Calu3 (cell line): Measurements from ENCODE around the gene IRX6. TPM values are rescaled to one million over a fixed set of nuclear protein-coding genes. Genes with fewer than 3 reads are reported as not detected.

Source experiments
- BruUV-seq: library from RNA; stranded (reverse); fragments of 400-500 nt; replicated peaks from 2 replicates; lab custom pipeline; 2021; lab: Mats Ljungman, UMichigan
- CTCF ChIA-PET: fragments of 300-600 bp; sonication (Branson Sonifier 250); formaldehyde crosslinking; loops from one replicate; lab custom pipeline; 2022; ENCODE audit warnings: antibody characterized with exemption; lab: Charles Lee
- DNase-seq: peaks from one replicate; pipeline ENCODE4 v3.0.0; 2022
- H3K27ac Mint-ChIP-seq: one replicate; pipeline ENCODE4 v1.8.0; 2022; ENCODE audit warnings: mixed read lengths; ENCODE audit not compliant: unreplicated experiment
- H3K27me3 Mint-ChIP-seq: one replicate; pipeline ENCODE4 v1.8.0; 2022; ENCODE audit warnings: mixed read lengths; ENCODE audit not compliant: unreplicated experiment
- H3K36me3 Mint-ChIP-seq: one replicate; pipeline ENCODE4 v1.8.0; 2022; ENCODE audit warnings: mild to moderate bottlenecking, moderate library complexity, mixed read lengths; ENCODE audit not compliant: insufficient read depth, unreplicated experiment
- H3K4me1 Mint-ChIP-seq: one replicate; pipeline ENCODE4 v1.8.0; 2022; ENCODE audit warnings: mild to moderate bottlenecking, low read depth, mixed read lengths; ENCODE audit not compliant: unreplicated experiment
- H3K4me3 Mint-ChIP-seq: one replicate; pipeline ENCODE4 v1.8.0; 2022; ENCODE audit warnings: mild to moderate bottlenecking, low read depth, moderate library complexity, mixed read lengths; ENCODE audit not compliant: unreplicated experiment
- H3K9me3 Mint-ChIP-seq: one replicate; pipeline ENCODE4 v1.8.0; 2022; ENCODE audit warnings: low read depth, mixed read lengths; ENCODE audit not compliant: unreplicated experiment
- intact Hi-C: fragments of 100-400 bp; cut with micrococcal nuclease; formaldehyde crosslinking; loops from one replicate; pipeline ENCODE4 v1.10.0; 2022; ENCODE audit not compliant: unreplicated experiment
- total RNA-seq: library from RNA; stranded (reverse); gene quantifications from 2 replicates; pipeline ENCODE4 v1.2.3, GENCODE V29; 2022
- TF ChIP-seq, protein P1 (sequence below): fragments of 200-600 bp; IDR thresholded peaks from one replicate; pipeline ENCODE4 v1.8.0; 2022; ENCODE audit warnings: antibody characterized with exemption; ENCODE audit not compliant: unreplicated experiment

Gene IRX6
- total RNA-seq, 1 experiment from 2014 or later: not detected

- TF ChIP-seq, protein P1, sequence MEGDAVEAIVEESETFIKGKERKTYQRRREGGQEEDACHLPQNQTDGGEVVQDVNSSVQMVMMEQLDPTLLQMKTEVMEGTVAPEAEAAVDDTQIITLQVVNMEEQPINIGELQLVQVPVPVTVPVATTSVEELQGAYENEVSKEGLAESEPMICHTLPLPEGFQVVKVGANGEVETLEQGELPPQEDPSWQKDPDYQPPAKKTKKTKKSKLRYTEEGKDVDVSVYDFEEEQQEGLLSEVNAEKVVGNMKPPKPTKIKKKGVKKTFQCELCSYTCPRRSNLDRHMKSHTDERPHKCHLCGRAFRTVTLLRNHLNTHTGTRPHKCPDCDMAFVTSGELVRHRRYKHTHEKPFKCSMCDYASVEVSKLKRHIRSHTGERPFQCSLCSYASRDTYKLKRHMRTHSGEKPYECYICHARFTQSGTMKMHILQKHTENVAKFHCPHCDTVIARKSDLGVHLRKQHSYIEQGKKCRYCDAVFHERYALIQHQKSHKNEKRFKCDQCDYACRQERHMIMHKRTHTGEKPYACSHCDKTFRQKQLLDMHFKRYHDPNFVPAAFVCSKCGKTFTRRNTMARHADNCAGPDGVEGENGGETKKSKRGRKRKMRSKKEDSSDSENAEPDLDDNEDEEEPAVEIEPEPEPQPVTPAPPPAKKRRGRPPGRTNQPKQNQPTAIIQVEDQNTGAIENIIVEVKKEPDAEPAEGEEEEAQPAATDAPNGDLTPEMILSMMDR: no peak
- BruUV-seq: no TSS peak
- intact Hi-C loops: loop anchor here (10.0 kb wide), 1 partner anchor 65 kb away; no protein-coding TSS in a partner anchor
- no peak overlapping the region for H3K27ac Mint-ChIP-seq
- DNase-seq: no peak
- peaks cover 3% of the 10 kb centered on the region for H3K9me3 Mint-ChIP-seq
- H3K27me3 Mint-ChIP-seq: no peaks in the 10 kb centered on the region
- H3K4me3 Mint-ChIP-seq: no peak overlapping the region
- no peaks in the 10 kb centered on the region for H3K4me1 Mint-ChIP-seq
- CTCF ChIA-PET: no interaction called here
- H3K36me3 Mint-ChIP-seq: no peaks in the 10 kb centered on the region
Measured at GRCh38 chr16:55359946-55360345, 35.9 kb downstream of the IRX6 start.

DNA sequence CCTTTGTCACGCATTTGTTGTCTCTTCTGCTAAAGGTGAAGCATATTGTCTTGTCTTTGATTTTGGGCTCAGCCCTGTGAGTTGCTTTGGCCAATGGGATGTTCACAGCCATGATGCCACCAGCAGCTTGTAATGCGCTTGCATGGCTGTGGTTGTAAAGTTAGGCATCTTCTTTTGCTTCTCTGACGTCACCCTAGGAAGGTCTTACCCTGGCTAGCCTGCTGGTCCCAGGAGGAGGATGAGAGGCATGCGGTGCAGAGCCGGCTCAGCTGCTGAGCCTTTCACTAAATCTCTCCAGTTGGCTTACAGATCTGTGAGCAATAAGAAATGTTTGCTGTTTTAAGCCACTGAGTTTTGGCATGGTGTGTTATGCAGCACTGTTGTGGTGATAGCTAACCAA is 40.8 kb downstream of the IRX6 start:
- no peaks in the 10 kb centered on the region for H3K27me3 Mint-ChIP-seq
- H3K27ac Mint-ChIP-seq: no peak overlapping the region
- no TSS peak for BruUV-seq
- H3K4me3 Mint-ChIP-seq: no peak overlapping the region
- H3K4me1 Mint-ChIP-seq: no peaks in the 10 kb centered on the region
- TF ChIP-seq, protein P1: no peak
- no peak for DNase-seq
- CTCF ChIA-PET: no interaction called here
- H3K36me3 Mint-ChIP-seq: no peaks in the 10 kb centered on the region
- no peaks in the 10 kb centered on the region for H3K9me3 Mint-ChIP-seq
- intact Hi-C loops: loop anchor here (10.0 kb wide), 1 partner anchor 70 kb away; no protein-coding TSS in a partner anchor

DNA sequence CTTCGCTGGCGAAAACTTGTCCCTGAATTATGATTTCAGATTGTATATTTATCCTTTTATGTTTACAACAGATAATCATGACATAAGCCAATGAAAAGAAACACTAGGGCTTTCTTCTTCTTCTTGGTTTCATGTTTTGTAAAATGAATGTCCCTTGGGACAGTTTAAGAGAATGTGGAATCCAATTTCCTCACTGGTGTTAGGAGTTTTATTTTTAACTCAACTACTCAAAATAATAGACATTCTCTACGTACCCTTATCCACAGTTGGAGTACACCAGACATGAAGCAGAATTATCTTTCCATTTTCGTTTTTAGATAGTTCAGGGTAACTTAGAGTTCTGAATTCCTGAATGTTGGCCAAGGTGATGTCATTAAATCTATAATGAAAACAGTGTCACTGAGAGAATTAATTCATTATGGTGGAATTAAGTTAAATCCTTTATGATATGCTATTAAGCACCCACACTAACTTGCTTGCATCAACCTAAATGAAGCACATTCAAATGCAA is 43.4 kb downstream of the IRX6 start:
- no peak overlapping the region for H3K4me3 Mint-ChIP-seq
- H3K27ac Mint-ChIP-seq: no peak overlapping the region
- peaks cover 25% of the 10 kb centered on the region for H3K27me3 Mint-ChIP-seq
- no peaks in the 10 kb centered on the region for H3K4me1 Mint-ChIP-seq
- no TSS peak for BruUV-seq
- intact Hi-C loops: loop anchor here (10.0 kb wide), 1 partner anchor 73 kb away; no protein-coding TSS in a partner anchor
- TF ChIP-seq, protein P1: no peak
- CTCF ChIA-PET: no interaction called here
- H3K9me3 Mint-ChIP-seq: no peaks in the 10 kb centered on the region
- no peaks in the 10 kb centered on the region for H3K36me3 Mint-ChIP-seq
- DNase-seq: no peak

DNA sequence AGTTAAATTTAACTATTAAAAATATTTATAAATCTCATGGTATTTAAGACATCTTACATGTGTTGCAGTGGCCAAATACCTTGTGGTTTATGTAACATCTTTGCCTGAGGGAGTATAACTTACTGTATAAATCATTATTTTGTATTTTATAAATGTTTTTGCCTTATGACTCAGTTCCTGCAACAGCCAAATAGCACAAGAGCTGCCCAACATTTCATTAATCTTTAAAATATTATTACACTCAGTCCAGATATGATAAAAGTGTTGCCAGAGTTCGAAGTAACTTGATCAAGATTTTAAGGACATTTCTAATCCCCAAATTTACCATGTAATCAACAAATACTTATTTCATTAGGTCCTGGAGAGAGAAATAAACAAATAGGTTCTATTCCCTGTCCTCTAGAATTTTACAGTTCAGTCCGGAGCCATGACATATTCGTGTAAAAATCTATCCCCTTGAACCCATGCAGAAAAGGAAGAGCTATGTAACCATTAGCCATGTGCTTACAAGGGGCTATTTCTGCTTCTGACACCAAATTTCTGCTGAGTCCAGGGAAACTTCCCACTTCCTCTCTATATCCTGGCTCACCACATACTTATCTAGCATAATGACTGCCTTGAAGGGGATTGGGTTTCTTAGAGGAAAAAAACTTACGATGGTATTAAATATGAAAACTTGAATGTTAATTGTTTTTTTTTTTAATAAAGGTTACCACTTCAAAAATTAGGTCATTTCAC is 44.0 kb downstream of the IRX6 start:
- intact Hi-C loops: loop anchor here (10.0 kb wide), 1 partner anchor 73 kb away; no protein-coding TSS in a partner anchor
- CTCF ChIA-PET: no interaction called here
- H3K9me3 Mint-ChIP-seq: no peaks in the 10 kb centered on the region
- BruUV-seq: no TSS peak
- no peaks in the 10 kb centered on the region for H3K4me1 Mint-ChIP-seq
- H3K4me3 Mint-ChIP-seq: no peak overlapping the region
- no peak for DNase-seq
- TF ChIP-seq, protein P1: no peak
- no peak overlapping the region for H3K27ac Mint-ChIP-seq
- peaks cover 25% of the 10 kb centered on the region for H3K27me3 Mint-ChIP-seq
- H3K36me3 Mint-ChIP-seq: no peaks in the 10 kb centered on the region
